Heart right ventricle (tissue), 16 donors: ENCODE measurements around the gene DTNA. TPM values are rescaled to one million over a fixed set of nuclear protein-coding genes. Genes with fewer than 3 reads are reported as not detected.
"Not testable (repeated sequence)": the region's sequence is repeated elsewhere in the genome, so short reads cannot be mapped to it uniquely, and the experiment has no call there.

Experiments
- ATAC-seq, 8 donors: fragments of 200-7000 bp; cut with Tn5 transposase; one replicate each; pipeline ENCODE4 v1.9.1; 2020; ENCODE audit warnings: mild to moderate bottlenecking in 8 of 8, moderate library complexity in 8 of 8, moderate number of reproducible peaks in 1 of 8
- DNase-seq, 2 donors: peaks; one replicate each; pipeline ENCODE4 v3.0.0-alpha.2; 2020
- H3K27ac ChIP-seq, 10 donors: fragments of 200-600 bp; sonication (generic) in 2 of 10; one replicate each; pipeline versions ENCODE4 v1.5.0 to v1.8.0; 2020 to 2022; ENCODE audit warnings: mild to moderate bottlenecking in 3 of 10
- H3K27me3 ChIP-seq, 7 donors: fragments of 200-600 bp; one replicate each; pipeline ENCODE4 v1.8.0; 2021 to 2022; ENCODE audit warnings: mild to moderate bottlenecking in 2 of 7
- H3K36me3 ChIP-seq, 9 donors: fragments of 200-600 bp; sonication (generic) in 1 of 9; one replicate each; pipeline versions ENCODE4 v1.5.0 to v1.8.0; 2020 to 2022; ENCODE audit warnings: mild to moderate bottlenecking in 2 of 9
- H3K4me1 ChIP-seq, 9 donors: fragments of 200-600 bp; sonication (generic) in 1 of 9; one replicate each; pipeline versions ENCODE4 v1.5.0 to v1.8.0; 2020 to 2022; ENCODE audit warnings: mild to moderate bottlenecking in 4 of 9
- H3K4me3 ChIP-seq, 10 donors: fragments of 200-600 bp; sonication (generic) in 2 of 10; one replicate each; pipeline versions ENCODE4 v1.5.0 to v1.8.0; 2020 to 2022; ENCODE audit warnings: mild to moderate bottlenecking in 7 of 10, moderate library complexity in 2 of 10
- H3K9me3 ChIP-seq, 11 donors: fragments of 200-600 bp in 10 of 11; sonication (generic) in 2 of 11; one replicate each; pipeline versions ENCODE4 v1.5.0 to v1.8.0; 2013 to 2022; ENCODE audit warnings: mild to moderate bottlenecking in 2 of 11, control low read depth in 1 of 11, moderate library complexity in 1 of 11
- CTCF ChIP-seq, 9 donors: fragments of 200-600 bp; sonication (generic) in 2 of 9; IDR thresholded peaks; one replicate each; pipeline versions ENCODE4 v1.5.0 to v1.8.0; 2021 to 2022; ENCODE audit warnings: antibody characterized with exemption in 9 of 9, mild to moderate bottlenecking in 5 of 9, moderate library complexity in 1 of 9
- WGBS, 2 donors: extraction: QIAGEN DNeasy Blood & Tissue Kit; methylation state at CpG; one replicate each; pipeline ENCODE4 v1.1.7; 2013; ENCODE audit warnings: inconsistent platforms in 1 of 2; 5-methylcytosine and 5-hydroxymethylcytosine counted together
- intact Hi-C, 10 donors: fragments of 100-400 bp; cut with DNase I; formaldehyde crosslinking; loops; one replicate each; pipeline versions ENCODE4 v1.11.1 to v1.14.2; 2022
- polyA plus RNA-seq, 2 donors: library from polyadenylated mRNA; stranded (reverse); fragments of 200-250 nt; gene quantifications; one replicate each; pipeline ENCODE4 v1.2.3, GENCODE V29; 2013
- total RNA-seq, 10 donors: library from RNA; stranded (reverse); fragmentation: NEBNext Ultra II Directional in 3 of 10; extraction: Animal tissue kit (Norgen Biotek cat#: 25700) in 3 of 10; gene quantifications; one replicate each; pipeline versions ENCODE4 v1.2.1 to v1.2.4, GENCODE V29; 2021 to 2023
- donor health status: Arrhythmogenic right ventricular cardiomyopathy.
- donor health status: ischemic (EF 13 %, LVEDD 7.1; RV severe dilation, severe dysfunction).
- donor health status: healthy with polysubstance abuse.
- donor health status: DM: no; HTN: yes; CAD: no.
- donor health status: DM: no; HTN: no; CAD: no.
- donor health status: ischemic (EF 25% LVEDD 6.9; RV normal size, moderate dysfunction).
- donor health status: ischemic (EF 25% LVEDD 5.7; RV mildly dilated, moderate dysfunction).
- donor health status: healthy.
- donor health status: DM: yes; HTN: yes; CAD: no.
- donor health status: Ischemic cardiomyopathy.
- donor health status: ischemic (EF 35%, LVEDD 5.7; RV mildly dilated, moderate dysfunction).
- donor health status: nonischemic (EF 11% LVEDD 7.7; RV severe dilation, severe dysfunction).
- donor health status: DM: yes; HTN: yes; CAD: no.
- donor health status: PGD.
- donor health status: ischemic (EF 29% LVEDD 5.4; RV normal size, mild dysfunction).
- donor health status: nonischemic (EF 23%, LVEDD 6.1; RV moderate dilation, normal function).

Gene DTNA
- total and polyA plus RNA-seq, 12 donors = 65.4 to 198 (median 179) TPM

DNA sequence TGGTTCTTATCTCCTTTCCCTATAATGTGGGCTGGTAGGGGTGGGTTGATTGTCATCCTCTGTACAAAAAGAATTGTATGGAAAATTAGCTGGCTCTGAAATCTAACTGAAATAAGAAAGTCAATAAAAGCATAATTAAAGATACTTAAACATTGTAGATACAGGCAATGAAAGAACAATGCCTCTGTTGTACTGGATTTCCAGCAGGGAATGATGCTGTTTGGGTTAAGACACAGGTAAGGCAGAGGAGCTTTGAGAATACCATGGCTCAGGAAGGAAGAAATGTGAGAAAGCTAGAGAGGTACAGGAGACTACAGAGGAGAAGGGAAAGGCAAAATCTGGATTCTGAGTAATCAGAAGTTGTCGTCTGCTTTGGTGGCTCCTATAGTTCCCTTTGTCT lies 10.1 kb downstream of the DTNA start:
- no peak for DNase-seq
- 75 to 81% methylated on average over 1 of the region's 1 CpG for WGBS, 2 donors
- peaks cover 0 to 12% (median 6%) of the 10 kb centered on the region in 11 donors for H3K9me3 ChIP-seq
- no peaks in the 10 kb centered on the region for H3K27me3 ChIP-seq
- peaks cover 0 to 18% (median 0%) of the 10 kb centered on the region in 9 donors for H3K4me1 ChIP-seq
- H3K4me3 ChIP-seq = no peak overlapping the region
- no peak for TF ChIP-seq CTCF (IDR thresholded peaks at IDR 0.05)
- no peaks in the 10 kb centered on the region for H3K36me3 ChIP-seq
- intact Hi-C loops = loop anchor here in 1 of 10 donors (10.0 kb wide), 1 partner anchor 55 kb away; no protein-coding TSS in a partner anchor
- no peak for ATAC-seq
- H3K27ac ChIP-seq = no peak overlapping the region

DNA sequence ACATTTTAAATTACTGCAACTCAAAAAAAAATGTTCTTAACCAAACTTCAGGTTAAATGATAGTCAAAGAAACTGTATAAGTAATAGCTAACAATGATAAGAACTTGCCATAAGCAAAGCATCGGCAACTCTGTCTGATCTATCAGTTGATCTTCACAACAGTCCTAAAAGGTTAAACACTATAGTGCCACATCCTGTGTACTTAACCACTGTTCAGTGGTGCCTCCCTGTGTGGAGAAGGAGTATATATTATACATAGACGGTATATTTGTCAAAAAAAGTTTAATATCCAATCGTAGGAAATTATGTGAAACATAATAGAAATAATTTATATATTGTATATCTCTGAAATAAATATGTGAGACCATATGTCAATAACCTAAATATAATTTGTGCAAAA lies 13.0 kb downstream of the DTNA start:
- ATAC-seq (no peak), DNase-seq (no peak)
- intact Hi-C loops = loop anchor here in 1 of 10 donors (10.0 kb wide), 1 partner anchor 58 kb away; no protein-coding TSS in a partner anchor
- peaks cover 0 to 20% (median 6%) of the 10 kb centered on the region in 11 donors for H3K9me3 ChIP-seq
- no peaks in the 10 kb centered on the region for H3K36me3 ChIP-seq
- H3K27me3 ChIP-seq = no peaks in the 10 kb centered on the region
- 71 to 75% methylated on average over 3 of the region's 3 CpGs for WGBS, 2 donors
- no peak overlapping the region for H3K4me3 ChIP-seq
- peaks cover 0 to 18% (median 0%) of the 10 kb centered on the region in 9 donors for H3K4me1 ChIP-seq
- no peak for TF ChIP-seq CTCF (IDR thresholded peaks at IDR 0.05)
- no peak overlapping the region for H3K27ac ChIP-seq

DNA sequence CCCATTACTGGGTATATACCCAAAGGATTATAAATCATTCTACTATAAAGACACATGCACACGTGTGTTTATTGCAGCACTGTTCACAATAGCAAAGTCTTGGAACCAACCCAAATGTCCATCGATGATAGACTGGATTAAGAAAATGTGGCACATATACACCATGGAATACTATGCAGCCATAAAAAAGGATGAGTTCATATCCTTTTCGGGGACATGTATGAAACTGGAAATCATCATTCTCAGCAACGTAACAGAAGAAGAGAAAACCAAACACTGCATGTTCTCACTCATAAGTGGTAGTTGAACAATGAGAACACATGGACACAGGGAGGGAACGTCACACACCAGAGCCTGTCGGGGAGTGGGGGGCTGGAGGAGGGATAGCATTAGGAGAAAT lies 15.6 kb downstream of the DTNA start:
- DNase-seq, H3K36me3 ChIP-seq, ATAC-seq, H3K27me3 ChIP-seq, H3K27ac ChIP-seq, H3K4me3 ChIP-seq: not testable (repeated sequence)
- intact Hi-C loops = loop anchor here in 1 of 10 donors (10.0 kb wide), 1 partner anchor 61 kb away; no protein-coding TSS in a partner anchor
- Histone ChIP-seq H3K9me3 (peaks cover 0 to 20% (median 6%) of the 10 kb centered on the region in 11 donors), H3K4me1 (peaks cover 4 to 30% (median 13%) of the 10 kb centered on the region in 9 donors)
- 91 to 95% methylated on average over 6 of the region's 6 CpGs for WGBS, 2 donors

GRCh38 chr18:34726286-34727004 lies 16.3 kb downstream of the DTNA start:
- intact Hi-C loops = loop anchor here in 1 of 10 donors (10.0 kb wide), 1 partner anchor 62 kb away; no protein-coding TSS in a partner anchor
- WGBS, 2 donors = 65 to 79% methylated on average over 5 of the region's 5 CpGs
- no peaks in the 10 kb centered on the region for H3K36me3 ChIP-seq
- TF ChIP-seq CTCF (IDR thresholded peaks at IDR 0.05) = no peak
- no peak for DNase-seq
- H3K4me1 ChIP-seq = peaks cover 4 to 27% (median 13%) of the 10 kb centered on the region in 9 donors
- H3K27me3 ChIP-seq = no peaks in the 10 kb centered on the region
- no peak overlapping the region for H3K27ac ChIP-seq
- no peak overlapping the region for H3K4me3 ChIP-seq
- peak in 1 of 8 donors; percentile 14 for ATAC-seq
- peaks cover 0 to 20% (median 6%) of the 10 kb centered on the region in 11 donors for H3K9me3 ChIP-seq
